Aorta (tissue), 5 donors: ENCODE results near the gene FALEC. TPM values are rescaled to one million over a fixed set of nuclear protein-coding genes. Genes with fewer than 3 reads are reported as not detected.

Experiments
- ATAC-seq: fragments of 200-7000 bp; cut with Tn5 transposase; one replicate; pipeline ENCODE4 v1.9.1; 2022; ENCODE audit warnings: moderate library complexity; ENCODE audit not compliant: low FRiP score
- DNase-seq, 2 donors: peaks; one replicate each; pipeline ENCODE4 v3.0.0-alpha.2; 2020
- H3K27ac ChIP-seq, 2 donors: one replicate each; pipeline ENCODE4 v1.5.1; 2013; ENCODE audit warnings: low read length in 2 of 2, mild to moderate bottlenecking in 2 of 2, moderate library complexity in 2 of 2, control low read depth in 1 of 2, inconsistent platforms in 1 of 2, low read depth in 1 of 2
- H3K27me3 ChIP-seq, 2 donors: one replicate each; pipeline ENCODE4 v1.6.1; 2013; ENCODE audit warnings: control low read depth in 1 of 2, low read length in 1 of 2, mild to moderate bottlenecking in 1 of 2, moderate library complexity in 1 of 2; ENCODE audit not compliant: insufficient read depth in 2 of 2, control insufficient read depth in 1 of 2
- H3K36me3 ChIP-seq, 2 donors: one replicate each; pipeline ENCODE4 v1.6.1; 2013; ENCODE audit warnings: control low read depth in 1 of 2, low read length in 1 of 2, mild to moderate bottlenecking in 1 of 2; ENCODE audit not compliant: insufficient read depth in 2 of 2, control insufficient read depth in 1 of 2
- H3K4me1 ChIP-seq, 2 donors: one replicate each; pipeline ENCODE4 v1.6.1; 2013; ENCODE audit warnings: low read length in 2 of 2, control low read depth in 1 of 2, mild to moderate bottlenecking in 1 of 2, moderate library complexity in 1 of 2; ENCODE audit not compliant: insufficient read depth in 2 of 2, control insufficient read depth in 1 of 2
- H3K4me3 ChIP-seq, 2 donors: one replicate each; pipeline ENCODE4 v1.5.1; 2013; ENCODE audit warnings: low read length in 2 of 2, control low read depth in 1 of 2, mild to moderate bottlenecking in 1 of 2
- H3K9me3 ChIP-seq: one replicate; pipeline ENCODE4 v1.6.1; 2013; ENCODE audit warnings: mild to moderate bottlenecking, low read length; ENCODE audit not compliant: control insufficient read depth
- WGBS, 2 donors: extraction: QIAGEN DNeasy Blood & Tissue Kit; methylation state at CpG; one replicate each; pipeline ENCODE4 v1.1.7; 2013; 5-methylcytosine and 5-hydroxymethylcytosine counted together
- intact Hi-C, 2 donors: fragments of 100-400 bp; cut with DNase I; formaldehyde crosslinking; loops; one replicate each; pipeline versions ENCODE4 v1.14.2 to v1.15.0; 2022
- polyA plus RNA-seq, 2 donors: library from polyadenylated mRNA; stranded (reverse); fragments of 200-250 nt; gene quantifications; one replicate each; pipeline ENCODE4 v1.2.3, GENCODE V29; 2013
- total RNA-seq, 2 donors: library from RNA; stranded (reverse); fragmentation: NEBNext Ultra II Directional; extraction: Animal tissue kit (Norgen Biotek cat#: 25700); gene quantifications; one replicate each; pipeline ENCODE4 v1.2.1, GENCODE V29; 2021
- donor health status: healthy with polysubstance abuse.
- donor health status: Bipolar disorder and iron deficiency.
- donor health status: DM: no; HTN: no; CAD: no.
- donor health status: DM: no; HTN: no; CAD: no.
- donor health status: DM: yes; HTN: yes; CAD: no.

Gene FALEC
- total and polyA plus RNA-seq, 4 donors: 0.99 to 1.1 TPM; not detected in 2

DNA sequence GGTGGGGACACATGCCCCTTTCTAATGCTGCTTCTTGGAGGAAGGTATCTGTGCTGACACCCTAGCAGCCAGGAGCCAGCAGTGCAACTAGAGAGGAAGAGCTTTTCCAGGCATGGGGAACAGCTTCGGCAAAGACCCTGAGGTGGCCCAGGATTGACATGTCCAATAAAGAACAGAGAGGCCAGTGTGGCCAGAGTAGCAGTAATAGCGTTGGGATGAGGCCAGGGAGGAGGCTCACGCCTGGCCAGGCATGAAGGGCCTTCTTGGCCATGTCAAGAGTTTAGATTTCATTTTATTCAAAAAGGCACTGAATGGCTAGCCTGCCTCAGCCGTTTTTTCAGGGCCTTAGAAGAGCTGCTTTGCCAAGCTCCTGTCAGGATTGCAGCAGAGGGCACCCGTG is 17.3 kb downstream of the FALEC start:
- peak; percentile 53 to 68 for DNase-seq
- Histone ChIP-seq H3K27me3 (no peaks in the 10 kb centered on the region), H3K4me1 (peaks cover 0 to 4% of the 10 kb centered on the region in 2 donors), H3K4me3 (no peak overlapping the region), H3K27ac (peak overlapping the region; percentile 82 to 88), H3K9me3 (no peaks in the 10 kb centered on the region), H3K36me3 (no peaks in the 10 kb centered on the region)
- no peak for ATAC-seq
- intact Hi-C loops: loop anchor here (5.0 kb wide), 3 partner anchors 46 to 171 kb away; partner anchors contain the start of genes RPRD2 (in 1 of the 2) and TARS2 (in 1 of the 2)
- WGBS, 2 donors: 4 to 6% methylated on average over 5 of the region's 5 CpGs

DNA sequence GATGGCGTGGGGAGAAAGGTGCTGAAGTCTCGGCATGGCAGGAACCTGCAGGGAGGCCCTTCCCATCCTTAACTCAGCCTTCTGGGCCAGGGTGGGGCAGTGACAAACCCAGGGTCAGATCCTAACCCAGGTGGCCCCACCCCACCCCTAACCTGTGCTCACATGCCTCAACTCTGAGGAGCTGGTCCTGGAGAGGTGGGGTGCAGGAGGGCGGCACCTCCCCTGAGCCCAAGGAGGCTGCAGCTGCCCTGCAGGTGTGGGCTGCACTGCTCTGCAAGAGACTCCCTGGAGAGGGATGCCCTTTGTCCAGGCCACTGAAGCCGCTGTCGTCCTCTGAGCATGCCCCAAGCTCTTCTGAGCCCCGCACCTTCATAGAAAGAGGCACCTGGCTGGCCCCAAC is 18.4 kb downstream of the FALEC start:
- intact Hi-C loops: loop anchor here (5.0 kb wide), 3 partner anchors 47 to 172 kb away; partner anchors contain the start of genes RPRD2 (in 1 of the 2) and TARS2 (in 1 of the 2)
- peak; percentile 31 to 64 for DNase-seq
- H3K27ac ChIP-seq: peak overlapping the region in 1 of 2 donors; percentile 48
- H3K4me1 ChIP-seq: peaks cover 0 to 4% of the 10 kb centered on the region in 2 donors
- no peaks in the 10 kb centered on the region for H3K27me3 ChIP-seq
- H3K4me3 ChIP-seq: no peak overlapping the region
- 92% methylated on average over 6 of the region's 6 CpGs for WGBS, 2 donors
- no peaks in the 10 kb centered on the region for H3K36me3 ChIP-seq
- ATAC-seq: no peak
- H3K9me3 ChIP-seq: no peaks in the 10 kb centered on the region

DNA sequence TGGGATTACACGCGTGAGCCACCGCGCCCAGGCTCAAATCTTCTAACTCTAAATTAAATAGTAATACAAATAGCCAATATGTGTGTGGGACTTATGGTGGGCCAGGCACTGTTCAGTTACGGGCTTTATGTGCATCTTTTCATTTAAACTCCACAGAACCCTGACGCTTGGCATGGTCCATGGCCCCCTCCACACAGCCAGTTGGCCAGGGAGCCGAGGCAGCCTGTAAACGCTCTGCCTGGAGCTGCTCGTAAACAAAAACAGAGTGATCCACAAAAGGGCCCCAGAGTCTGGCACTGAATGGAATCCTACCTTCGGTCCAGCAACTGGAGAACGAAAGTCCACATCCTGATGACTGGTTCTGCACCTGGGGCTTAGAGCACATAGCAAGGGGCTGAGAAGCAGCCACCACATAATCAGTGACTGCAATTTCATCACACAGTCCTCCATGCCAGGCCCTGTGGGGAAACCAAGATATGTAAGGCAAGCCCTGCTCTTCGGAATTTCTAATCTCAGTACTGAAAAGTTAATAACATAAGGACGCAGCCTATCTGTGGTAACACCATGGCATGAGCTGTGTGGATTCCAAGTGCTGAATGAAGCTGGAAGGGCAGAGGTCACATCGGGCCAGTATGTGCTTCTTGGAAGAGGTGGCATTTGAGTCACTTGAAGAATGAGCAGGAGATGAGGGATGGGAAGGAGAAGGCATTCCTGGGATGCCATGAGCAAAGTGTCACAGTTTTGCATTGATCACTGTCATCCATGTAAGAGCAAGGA is 20.1 kb downstream of the FALEC start:
- Histone ChIP-seq H3K4me3 (no peak overlapping the region), H3K9me3 (no peaks in the 10 kb centered on the region), H3K4me1 (peaks cover 0 to 4% of the 10 kb centered on the region in 2 donors), H3K36me3 (no peaks in the 10 kb centered on the region), H3K27ac (peak overlapping the region; percentile 4 to 71), H3K27me3 (no peaks in the 10 kb centered on the region)
- intact Hi-C loops: no loop called here
- WGBS, 2 donors: 59 to 70% methylated on average over 14 of the region's 14 CpGs
- DNase-seq (peak; percentile 20 to 58), ATAC-seq (no peak)

DNA sequence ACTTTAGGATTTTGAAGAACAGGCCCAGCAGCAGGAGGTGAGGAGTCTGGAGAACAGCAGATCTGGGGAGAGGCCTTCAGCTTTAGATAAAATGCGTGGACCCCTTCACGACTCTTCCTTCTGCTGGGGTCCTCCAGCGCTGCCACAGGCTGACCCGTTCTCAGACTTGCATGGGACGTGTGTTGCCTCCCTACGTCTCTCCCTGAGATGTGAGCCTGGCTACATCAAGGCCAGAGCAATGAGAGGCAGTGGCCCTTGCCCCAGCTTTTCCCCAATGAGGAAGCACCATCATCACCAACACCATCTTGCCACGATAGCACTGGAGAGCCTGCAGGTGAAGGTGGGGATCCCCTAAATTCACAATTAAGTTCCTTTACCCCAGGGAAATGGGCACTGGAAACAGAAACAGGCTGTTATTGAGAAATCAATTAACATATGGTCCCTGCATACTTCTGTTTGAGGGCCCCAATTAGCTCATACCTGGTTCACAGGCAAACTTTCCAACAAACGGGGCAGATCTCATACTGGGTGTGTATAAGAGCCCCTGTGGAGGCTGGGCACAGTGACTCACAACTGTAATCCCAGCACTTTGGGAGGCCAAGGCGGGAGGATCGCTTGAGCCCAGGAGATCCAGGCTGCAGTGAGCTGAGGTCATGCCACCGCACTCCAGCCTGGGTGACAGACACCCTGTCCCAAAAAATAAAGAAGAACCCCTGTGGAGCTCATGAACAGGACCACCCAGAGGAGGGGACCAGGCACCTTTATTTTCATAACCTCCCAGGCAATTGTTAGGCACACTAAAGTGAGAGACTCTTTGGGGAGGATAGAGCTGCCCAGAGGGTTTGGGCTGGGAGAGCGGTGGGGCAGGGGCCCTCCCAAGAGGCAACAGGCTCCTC is 21.5 kb downstream of the FALEC start:
- WGBS, 2 donors: 84 to 89% methylated on average over 12 of the region's 12 CpGs
- ATAC-seq (no peak), DNase-seq (peak; percentile 27 to 75)
- peak overlapping the region in 1 of 2 donors; percentile 94 for H3K27ac ChIP-seq
- no peaks in the 10 kb centered on the region for H3K27me3 ChIP-seq
- intact Hi-C loops: no loop called here
- H3K4me3 ChIP-seq: no peak overlapping the region
- H3K9me3 ChIP-seq: no peaks in the 10 kb centered on the region
- H3K4me1 ChIP-seq: peaks cover 0 to 4% of the 10 kb centered on the region in 2 donors
- no peaks in the 10 kb centered on the region for H3K36me3 ChIP-seq

DNA sequence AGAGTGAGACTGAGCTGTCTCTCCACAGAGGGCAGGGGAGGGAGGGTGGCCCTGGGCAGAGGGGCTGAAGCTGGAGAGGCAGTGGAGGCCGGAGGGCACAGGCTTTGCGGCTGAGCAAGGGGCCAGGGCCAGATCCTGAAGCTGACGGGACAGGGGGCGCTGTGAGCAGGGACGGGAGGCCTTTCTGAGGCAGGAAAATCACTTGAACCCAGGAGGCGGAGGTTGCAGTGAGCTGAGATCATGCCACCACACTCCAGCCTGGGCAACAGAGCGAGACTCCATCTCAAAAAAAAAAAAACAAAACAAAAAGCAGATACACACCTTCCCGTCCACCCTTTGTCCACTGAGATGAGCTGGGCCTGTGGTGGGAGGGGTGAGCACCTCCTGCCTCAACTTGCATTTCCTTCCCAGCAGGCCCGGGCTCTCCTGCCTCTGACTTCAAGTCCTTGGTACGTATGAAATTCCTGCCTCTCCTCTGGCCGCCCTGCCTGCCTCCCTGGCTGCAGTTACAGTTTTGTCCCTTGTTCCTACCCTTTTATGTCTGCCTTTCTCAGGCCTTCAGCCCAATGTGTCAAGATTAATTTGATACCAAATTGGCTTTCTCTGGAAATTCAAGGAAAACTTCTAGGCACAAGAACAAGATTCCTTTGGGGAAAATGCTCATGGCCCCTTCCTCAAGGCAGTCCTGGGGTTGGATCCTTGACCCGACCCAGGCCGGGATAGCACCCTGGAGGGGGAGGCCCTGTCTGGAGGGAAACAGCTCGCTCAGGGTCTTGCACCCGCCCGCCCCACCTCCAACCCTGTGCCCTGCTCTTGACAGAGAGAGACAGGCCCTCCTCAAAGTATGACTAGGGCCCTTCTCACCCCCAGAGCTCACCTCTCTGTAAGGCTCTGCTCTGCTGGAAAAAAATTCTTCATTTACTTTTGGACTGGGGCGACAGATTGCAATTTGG is 22.5 kb downstream of the FALEC start:
- intact Hi-C loops: no loop called here
- 14 to 23% methylated on average over 17 of the region's 17 CpGs for WGBS, 2 donors
- Histone ChIP-seq H3K9me3 (no peaks in the 10 kb centered on the region), H3K27me3 (no peaks in the 10 kb centered on the region), H3K4me1 (peaks cover 0 to 4% of the 10 kb centered on the region in 2 donors), H3K4me3 (no peak overlapping the region), H3K27ac (peak overlapping the region; percentile 88 to 94), H3K36me3 (no peaks in the 10 kb centered on the region)
- ATAC-seq (peak; percentile 68), DNase-seq (peak; percentile 77 to 90)

DNA sequence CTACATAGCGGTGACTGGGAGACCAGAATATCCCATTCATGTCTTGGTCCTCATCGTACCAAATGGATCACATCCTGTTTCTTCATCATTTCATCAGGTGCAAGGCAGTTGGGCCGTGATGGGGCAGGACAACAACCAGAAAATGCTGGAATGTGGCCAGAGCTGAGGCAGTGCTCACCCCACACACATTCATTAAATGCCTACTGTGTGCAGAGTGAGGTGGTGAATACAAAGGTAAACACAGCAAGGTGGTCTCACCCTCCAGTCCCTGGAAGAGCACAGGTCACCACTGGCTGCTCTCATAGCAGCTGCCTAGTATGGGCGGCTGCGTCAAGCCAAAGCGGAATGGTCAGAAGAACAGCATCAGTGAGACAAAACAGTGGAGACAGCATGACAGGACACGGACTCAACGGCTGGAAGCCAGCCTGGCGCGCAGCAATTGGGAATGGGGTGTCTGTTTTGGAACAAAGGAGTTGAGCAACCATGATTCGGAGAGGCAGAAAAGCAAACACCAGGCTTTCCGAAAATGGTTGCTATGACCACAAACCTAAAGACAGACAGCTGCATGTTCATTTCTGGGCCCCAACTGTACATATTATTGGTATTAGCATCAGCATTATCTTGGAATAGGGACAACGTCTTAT is 28.1 kb downstream of the FALEC start:
- no peaks in the 10 kb centered on the region for H3K9me3 ChIP-seq
- no peaks in the 10 kb centered on the region for H3K27me3 ChIP-seq
- no peaks in the 10 kb centered on the region for H3K4me1 ChIP-seq
- WGBS, 2 donors: 60 to 62% methylated on average over 13 of the region's 13 CpGs
- intact Hi-C loops: no loop called here
- no peak overlapping the region for H3K4me3 ChIP-seq
- peak; percentile 57 to 83 for DNase-seq
- ATAC-seq: peak; percentile 64
- H3K27ac ChIP-seq: no peak overlapping the region
- no peaks in the 10 kb centered on the region for H3K36me3 ChIP-seq

DNA sequence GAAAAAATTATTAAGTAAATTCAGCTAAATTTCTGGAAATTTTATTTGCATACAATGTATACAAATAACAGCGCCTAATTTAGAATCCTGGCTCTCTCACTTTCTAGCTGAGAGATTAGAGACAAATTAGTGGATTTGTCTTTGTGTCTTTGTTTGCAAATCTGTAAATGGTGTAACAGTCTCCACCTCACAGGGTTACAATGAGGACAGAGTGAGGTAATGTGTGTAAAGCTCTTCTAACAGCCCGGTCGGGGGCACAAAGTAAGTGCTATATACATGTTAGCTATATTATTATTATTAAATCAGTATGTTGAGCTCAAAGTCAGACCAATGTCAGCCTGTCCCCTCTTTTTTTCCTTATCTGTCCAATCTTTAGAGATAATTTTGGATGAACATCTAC is 28.7 kb downstream of the FALEC start:
- no peak overlapping the region for H3K27ac ChIP-seq
- peak; percentile 64 for ATAC-seq

More for the DNA sequence above, 28.7 kb downstream of the FALEC start:
- H3K36me3 ChIP-seq: no peaks in the 10 kb centered on the region
- DNase-seq: peak in 1 of 2 donors; percentile 3
- 45 to 50% methylated on average over 3 of the region's 3 CpGs for WGBS, 2 donors
- H3K4me3 ChIP-seq: no peak overlapping the region
- intact Hi-C loops: no loop called here
- H3K27me3 ChIP-seq: no peaks in the 10 kb centered on the region
- no peaks in the 10 kb centered on the region for H3K9me3 ChIP-seq
- H3K4me1 ChIP-seq: no peaks in the 10 kb centered on the region
